Ascending aorta (tissue), 2 donors: ENCODE measurements around the gene TAGLN2. TPM values are rescaled to one million over a fixed set of nuclear protein-coding genes. Genes with fewer than 3 reads are reported as not detected.

Source experiments
- DNase-seq, 2 donors: peaks; one replicate each; pipeline ENCODE4 v3.0.0-alpha.2; 2019; ENCODE audit warnings: low spot score in 2 of 2
- H3K27ac ChIP-seq, 2 donors: fragments of 200-600 bp; sonication (generic); one replicate each; pipeline ENCODE4 v1.5.1; 2016 to 2017; ENCODE audit warnings: mild to moderate bottlenecking in 1 of 2
- H3K27me3 ChIP-seq: fragments of 200-600 bp; sonication (generic); one replicate; pipeline ENCODE4 v1.5.1; 2017
- H3K36me3 ChIP-seq, 2 donors: fragments of 200-600 bp; sonication (generic); one replicate each; pipeline ENCODE4 v1.5.1; 2016
- H3K4me1 ChIP-seq, 2 donors: fragments of 200-600 bp; sonication (generic); one replicate each; pipeline ENCODE4 v1.5.1; 2016 to 2017; ENCODE audit warnings: mild to moderate bottlenecking in 1 of 2
- H3K4me3 ChIP-seq, 2 donors: fragments of 200-600 bp; sonication (generic); one replicate each; pipeline ENCODE4 v1.5.1; 2016 to 2017; ENCODE audit warnings: mild to moderate bottlenecking in 1 of 2
- H3K9me3 ChIP-seq, 2 donors: fragments of 200-600 bp; sonication (generic); one replicate each; pipeline ENCODE4 v1.5.1; 2016
- CTCF ChIP-seq, 3 experiments: fragments of 200-600 bp in 2 of 3; fragments of 450-650 bp in 1 of 3; sonication (generic) in 2 of 3; IDR thresholded peaks; one replicate each; pipeline ENCODE4 v1.5.1; 2016 to 2019; ENCODE audit warnings: antibody characterized with exemption in 3 of 3, mild to moderate bottlenecking in 1 of 3, moderate library complexity in 1 of 3
- intact Hi-C: fragments of 100-400 bp; cut with DNase I; formaldehyde crosslinking; loops from one replicate; pipeline ENCODE4 v1.15.1; 2023
- total RNA-seq: library from RNA; depleted of rRNA; stranded (reverse); fragments of >200 nt; gene quantifications from one replicate; pipeline ENCODE4 v1.1.0, GENCODE V29; 2016

Gene TAGLN2
- total RNA-seq, 1 donor from 2014 or later: 363 TPM

GRCh38 chr1:159921700-159922504 is 3.4 kb downstream of the TAGLN2 start:
- Histone ChIP-seq H3K27ac (peak overlapping the region; percentile 96 to 98), H3K36me3 (peaks cover 30 to 39% of the 10 kb centered on the region in 2 donors), H3K27me3 (no peaks in the 10 kb centered on the region), H3K9me3 (no peaks in the 10 kb centered on the region), H3K4me1 (peaks cover 6 to 28% of the 10 kb centered on the region in 2 donors), H3K4me3 (peak overlapping the region; percentile 74 to 83)
- intact Hi-C loops: loop anchor here (5.0 to 10.0 kb wide), 6 partner anchors 175 to 1907 kb away; partner anchors contain the start of genes COPA, DCAF8, IGSF8 and NCSTN
- DNase-seq: peak in 1 of 2 donors; percentile 71
- no peak for TF ChIP-seq CTCF (IDR thresholded peaks at IDR 0.05)

- peaks cover 6 to 33% of the 10 kb centered on the region in 2 donors for H3K4me1 ChIP-seq
Observed at GRCh38 chr1:159921251-159921650, 4.1 kb downstream of the TAGLN2 start.

GRCh38 chr1:159920651-159921050 is 4.7 kb downstream of the TAGLN2 start:
- no peak for DNase-seq
- Histone ChIP-seq H3K36me3 (peaks cover 30 to 46% of the 10 kb centered on the region in 2 donors), H3K9me3 (no peaks in the 10 kb centered on the region), H3K27me3 (no peaks in the 10 kb centered on the region), H3K4me3 (no peak overlapping the region), H3K4me1 (peaks cover 6 to 31% of the 10 kb centered on the region in 2 donors), H3K27ac (peak overlapping the region in 1 of 2 donors; percentile 96)
- intact Hi-C loops: loop anchor here (5.0 to 10.0 kb wide), 6 partner anchors 177 to 1906 kb away; partner anchors contain the start of genes COPA, DCAF8, IGSF8 and NCSTN
- no peak for TF ChIP-seq CTCF (IDR thresholded peaks at IDR 0.05)

More at GRCh38 chr1:159921251-159921650, 4.1 kb downstream of the TAGLN2 start:
- Histone ChIP-seq H3K36me3 (peaks cover 30 to 42% of the 10 kb centered on the region in 2 donors), H3K4me3 (peak overlapping the region in 1 of 2 donors; percentile 83), H3K27me3 (no peaks in the 10 kb centered on the region), H3K27ac (peak overlapping the region; percentile 96 to 98), H3K9me3 (no peaks in the 10 kb centered on the region)
- TF ChIP-seq CTCF (IDR thresholded peaks at IDR 0.05): no peak
- DNase-seq: no peak
- intact Hi-C loops: loop anchor here (5.0 to 10.0 kb wide), 6 partner anchors 176 to 1906 kb away; partner anchors contain the start of genes COPA, DCAF8, IGSF8 and NCSTN

- DNase-seq: no peak
- H3K27me3 ChIP-seq: no peaks in the 10 kb centered on the region
- peaks cover 30 to 46% of the 10 kb centered on the region in 2 donors for H3K36me3 ChIP-seq
- no peak overlapping the region for H3K4me3 ChIP-seq
- peak overlapping the region; percentile 5 to 96 for H3K27ac ChIP-seq
- peaks cover 6 to 31% of the 10 kb centered on the region in 2 donors for H3K4me1 ChIP-seq
- H3K9me3 ChIP-seq: no peaks in the 10 kb centered on the region
- intact Hi-C loops: loop anchor here (5.0 to 10.0 kb wide), 6 partner anchors 177 to 1905 kb away; partner anchors contain the start of genes COPA, DCAF8, IGSF8 and NCSTN
- no peak for TF ChIP-seq CTCF (IDR thresholded peaks at IDR 0.05)
Observed at GRCh38 chr1:159920202-159920601, 5.1 kb downstream of the TAGLN2 start.

GRCh38 chr1:159919236-159919865 is 6.0 kb downstream of the TAGLN2 start:
- Histone ChIP-seq H3K4me1 (peaks cover 6 to 31% of the 10 kb centered on the region in 2 donors), H3K4me3 (no peak overlapping the region), H3K27ac (peak overlapping the region; percentile 5 to 96), H3K36me3 (peaks cover 30 to 46% of the 10 kb centered on the region in 2 donors), H3K9me3 (no peaks in the 10 kb centered on the region), H3K27me3 (no peaks in the 10 kb centered on the region)
- DNase-seq: no peak
- TF ChIP-seq CTCF (IDR thresholded peaks at IDR 0.05): no peak
- intact Hi-C loops: no loop called here
